CD4-positive, alpha-beta T cell treated with Interleukin-4 for 4 hours (primary cell): ENCODE measurements around the gene MDM1.

Source experiments
- DNase-seq: peaks from one replicate; pipeline ENCODE4 v3.0.0-alpha.2; 2020

The MDM1 gene

DNA sequence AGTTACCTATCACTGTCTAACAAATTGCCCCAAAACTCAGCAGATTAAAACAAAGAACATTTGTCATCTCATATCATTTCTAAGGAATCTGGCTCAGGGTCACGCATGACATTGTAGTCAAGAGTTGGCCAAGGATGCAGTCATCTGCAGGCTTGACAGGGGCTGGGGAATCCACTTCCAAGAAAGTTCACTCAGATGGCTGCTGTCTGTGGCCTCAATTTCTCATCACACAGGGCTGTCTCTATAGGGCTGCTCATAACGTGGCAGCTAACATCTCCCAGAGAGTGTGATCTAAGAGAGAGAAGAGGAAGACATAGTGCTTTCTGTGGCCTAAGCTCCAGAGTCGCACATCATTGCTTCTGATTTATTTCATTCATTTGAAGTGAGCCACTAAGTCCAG, 61.8 kb downstream of the MDM1 start:
- DNase-seq: no peak

DNA sequence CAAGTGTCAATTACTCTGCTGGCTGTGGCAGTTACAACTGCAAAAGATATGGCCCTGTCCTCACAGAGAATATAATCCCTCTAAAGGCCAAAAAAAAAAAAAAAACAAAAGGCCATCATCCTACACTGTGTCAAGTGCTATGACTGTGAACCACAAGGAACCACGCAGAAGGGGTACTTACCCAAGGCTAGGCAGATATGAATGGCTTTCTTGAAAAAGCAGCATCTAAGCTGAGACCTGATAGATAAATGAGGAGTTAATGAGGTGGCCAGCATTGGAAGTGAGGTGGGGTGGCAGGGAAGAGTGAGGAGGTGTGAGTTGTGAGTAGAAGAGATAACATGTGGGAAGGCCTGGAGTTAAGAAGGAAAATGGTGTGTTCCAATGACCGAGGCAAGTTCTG, 62.4 kb downstream of the MDM1 start:
- no peak for DNase-seq

- DNase-seq: no peak
Observed at GRCh38 chr12:68268967-68269366, 63.2 kb downstream of the MDM1 start.

DNA sequence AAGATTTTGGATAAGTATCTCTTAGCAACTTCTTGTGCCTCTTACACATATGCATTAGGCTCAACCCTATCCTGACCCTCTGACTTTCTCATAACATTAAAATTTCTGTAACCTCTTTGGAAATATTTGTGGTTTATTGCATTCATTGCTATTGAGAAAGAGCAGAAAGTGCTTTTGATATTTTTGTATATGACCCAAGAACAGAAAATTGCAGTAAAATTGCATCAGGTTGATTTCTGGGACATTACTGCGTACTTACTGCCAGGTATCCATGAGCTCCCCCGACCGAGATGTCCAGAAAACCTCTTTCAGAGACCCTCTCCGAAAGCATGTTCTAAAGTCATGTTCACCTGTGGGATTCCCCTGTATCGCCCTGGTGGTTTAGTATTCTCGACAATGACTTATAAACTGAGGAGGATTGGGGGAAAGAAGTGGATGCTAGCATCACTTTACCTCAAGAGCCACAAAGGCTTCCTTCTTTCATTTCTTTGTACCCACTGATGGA, 64.2 kb downstream of the MDM1 start:
- no peak for DNase-seq

- DNase-seq: no peak
Observed at GRCh38 chr12:68264857-68265256, 67.3 kb downstream of the MDM1 start.

GRCh38 chr12:68264158-68264855, 67.9 kb downstream of the MDM1 start:
- DNase-seq: no peak

DNA sequence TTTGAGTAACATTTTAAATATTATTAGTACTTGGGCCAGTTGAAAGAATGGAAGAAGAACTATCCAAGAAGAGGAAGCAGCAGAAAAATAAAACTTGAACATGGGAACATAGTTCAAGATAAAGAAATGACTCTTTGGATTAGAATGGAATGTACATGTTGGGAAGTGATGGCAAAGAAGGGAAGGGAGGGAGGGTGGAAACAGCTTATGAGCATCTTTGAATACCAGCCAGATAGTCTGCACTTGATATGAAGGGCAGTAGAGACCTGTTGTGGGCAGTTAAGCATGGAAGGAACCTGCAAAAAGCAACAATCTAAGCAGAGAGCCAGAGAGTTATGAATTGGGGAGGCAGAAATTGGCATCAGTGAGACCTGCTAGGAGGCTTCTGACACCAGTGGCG, 68.8 kb downstream of the MDM1 start:
- DNase-seq: no peak

- DNase-seq: no peak
Observed at GRCh38 chr12:68261896-68262295, 70.3 kb downstream of the MDM1 start.

DNA sequence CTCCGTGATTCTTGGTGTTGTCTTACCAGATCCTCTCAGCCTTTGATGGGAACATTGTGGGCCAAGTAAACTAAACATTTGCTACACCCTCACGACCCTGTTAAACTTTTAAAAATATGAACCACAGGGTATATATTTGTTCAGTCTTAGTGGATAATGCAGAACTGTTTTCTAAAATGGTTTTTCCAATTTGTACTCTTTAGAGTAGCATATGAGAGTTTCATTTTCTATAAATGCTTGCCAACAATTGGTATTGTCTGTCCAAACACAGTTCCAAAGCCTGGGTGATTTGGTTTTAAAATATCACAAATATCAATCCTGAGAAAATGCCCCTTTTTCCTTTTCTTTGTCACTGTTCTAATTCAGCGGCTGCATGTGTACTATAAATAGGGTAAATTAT, 72.0 kb downstream of the MDM1 start:
- DNase-seq: no peak

- DNase-seq: peak; percentile 12
Observed at GRCh38 chr12:68259318-68259940, 72.7 kb downstream of the MDM1 start.

- no peak for DNase-seq
Observed at GRCh38 chr12:68253504-68253903, 78.7 kb downstream of the MDM1 start, which contains the start of gene IL22. Gene IL22 (minus strand): TSS chr12:68253604. CDS start chr12:68253448, 156 bp downstream.

DNA sequence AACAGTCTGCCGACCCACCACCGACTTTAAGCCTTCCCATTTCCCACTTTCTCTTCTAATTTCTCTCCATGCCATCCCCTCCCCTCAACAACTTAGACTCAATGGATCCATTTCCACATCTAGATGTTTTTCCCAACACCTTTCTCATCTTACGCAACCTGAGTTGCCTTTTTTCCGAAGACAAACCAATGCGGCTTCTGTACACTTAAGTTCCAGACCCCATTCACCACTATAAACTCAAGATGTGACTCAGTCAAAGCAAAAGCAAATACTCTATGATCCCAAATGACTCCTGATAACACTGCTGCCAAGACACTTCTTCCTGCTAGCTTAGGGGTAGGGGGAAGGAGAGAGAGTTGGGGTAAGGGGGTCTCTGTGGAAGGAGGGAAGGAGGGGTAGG, 80.1 kb downstream of the MDM1 start:
- no peak for DNase-seq

DNA sequence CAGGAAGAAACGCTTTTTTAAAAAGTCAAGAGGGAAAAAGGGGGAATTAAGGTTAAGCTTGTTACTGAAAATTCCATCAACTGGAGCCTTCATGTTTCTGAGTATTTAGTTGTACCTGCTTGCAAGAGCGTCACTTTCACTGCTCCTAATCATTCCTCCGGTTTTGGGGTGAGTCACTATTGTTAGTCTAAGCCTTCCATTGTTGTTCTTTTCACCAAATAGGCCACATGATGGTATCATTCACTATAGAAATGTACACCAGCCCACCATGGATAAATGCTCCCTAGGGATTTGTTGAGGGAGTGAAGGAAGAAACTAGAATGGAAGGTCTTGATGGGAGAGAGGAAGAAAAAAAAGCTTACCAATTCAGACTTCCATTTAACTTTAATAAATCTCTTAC, 81.7 kb downstream of the MDM1 start:
- DNase-seq: no peak

DNA sequence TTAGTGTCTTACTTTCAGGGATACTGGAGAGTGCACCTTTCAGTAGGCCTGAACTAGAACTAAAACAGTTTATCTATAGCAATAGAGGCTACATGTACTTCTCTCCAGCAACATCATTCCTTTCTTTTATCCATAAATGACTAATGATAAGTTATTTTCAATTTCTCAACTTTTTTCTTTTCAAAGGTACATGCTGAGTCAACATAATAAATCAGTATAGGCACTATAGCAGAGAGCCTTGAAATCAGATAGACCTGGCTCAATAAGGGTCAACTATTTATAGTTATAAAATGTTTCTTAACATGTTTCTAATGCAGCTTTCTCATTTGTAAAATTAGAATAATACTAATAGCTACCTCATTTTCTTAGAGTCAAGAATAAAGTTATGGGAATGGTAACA, 84.4 kb downstream of the MDM1 start:
- no peak for DNase-seq

GRCh38 chr12:68246350-68246749, 85.8 kb downstream of the MDM1 start:
- no peak for DNase-seq

GRCh38 chr12:68245180-68246021, 86.8 kb downstream of the MDM1 start:
- DNase-seq: no peak
